ENCODE results near the gene OPN3. TPM values are rescaled to one million over a fixed set of nuclear protein-coding genes. Genes with fewer than 3 reads are reported as not detected.

The OPN3 gene
- total and polyA plus RNA-seq, 9 of the 15 experiments (the other 6 are each of a cell fraction or from before 2014, with no cell fraction given) = 4.2 to 34.6 (median 17.0) TPM

- TF ChIP-seq RBM22 (IDR thresholded peaks at IDR 0.05; ENCODE audit: low read depth, low read length, poor library complexity, severe bottlenecking) (no peak), NR0B1 (IDR thresholded peaks at IDR 0.05; ENCODE audit: partially characterized antibody) (no peak), HMBOX1 (IDR thresholded peaks at IDR 0.05) (peak; percentile 71; the same call in 1 of the 2 replicates), ZNF407 (IDR thresholded peaks at IDR 0.05; ENCODE audit: low read depth) (no peak), GATAD2B (IDR thresholded peaks at IDR 0.05; ENCODE audit: borderline replicate concordance) (peak; percentile 64; the same call in 1 of the 2 replicates), PHB (CRISPR knock-in tag; IDR thresholded peaks at IDR 0.05) (no peak), TAL1 (IDR thresholded peaks at IDR 0.05) (no peak), ARHGAP35 (IDR thresholded peaks at IDR 0.05; ENCODE audit: partially characterized antibody) (no peak), DACH1 (IDR thresholded peaks at IDR 0.05; ENCODE audit: partially characterized antibody) (peak; percentile 97), ZFX (CRISPR knock-in tag; IDR thresholded peaks at IDR 0.05) (no peak), ARID3B (CRISPR knock-in tag; IDR thresholded peaks at IDR 0.05; ENCODE audit: borderline replicate concordance) (no peak), ZKSCAN1 (IDR thresholded peaks at IDR 0.05; ENCODE audit: low read depth, low read length) (no peak), FOSL1 (tag; conservative IDR thresholded peaks at IDR 0.05) (peak; percentile 41), ZBTB2 (IDR thresholded peaks at IDR 0.05) (peak; percentile 71; the same call in 1 of the 2 replicates)
These were observed 47.8 kb downstream of the OPN3 start (continued) for GRCh38 chr1:241592273-241592958.
